ENCODE data around the gene DHX57.

DHX57 gene, protein sequence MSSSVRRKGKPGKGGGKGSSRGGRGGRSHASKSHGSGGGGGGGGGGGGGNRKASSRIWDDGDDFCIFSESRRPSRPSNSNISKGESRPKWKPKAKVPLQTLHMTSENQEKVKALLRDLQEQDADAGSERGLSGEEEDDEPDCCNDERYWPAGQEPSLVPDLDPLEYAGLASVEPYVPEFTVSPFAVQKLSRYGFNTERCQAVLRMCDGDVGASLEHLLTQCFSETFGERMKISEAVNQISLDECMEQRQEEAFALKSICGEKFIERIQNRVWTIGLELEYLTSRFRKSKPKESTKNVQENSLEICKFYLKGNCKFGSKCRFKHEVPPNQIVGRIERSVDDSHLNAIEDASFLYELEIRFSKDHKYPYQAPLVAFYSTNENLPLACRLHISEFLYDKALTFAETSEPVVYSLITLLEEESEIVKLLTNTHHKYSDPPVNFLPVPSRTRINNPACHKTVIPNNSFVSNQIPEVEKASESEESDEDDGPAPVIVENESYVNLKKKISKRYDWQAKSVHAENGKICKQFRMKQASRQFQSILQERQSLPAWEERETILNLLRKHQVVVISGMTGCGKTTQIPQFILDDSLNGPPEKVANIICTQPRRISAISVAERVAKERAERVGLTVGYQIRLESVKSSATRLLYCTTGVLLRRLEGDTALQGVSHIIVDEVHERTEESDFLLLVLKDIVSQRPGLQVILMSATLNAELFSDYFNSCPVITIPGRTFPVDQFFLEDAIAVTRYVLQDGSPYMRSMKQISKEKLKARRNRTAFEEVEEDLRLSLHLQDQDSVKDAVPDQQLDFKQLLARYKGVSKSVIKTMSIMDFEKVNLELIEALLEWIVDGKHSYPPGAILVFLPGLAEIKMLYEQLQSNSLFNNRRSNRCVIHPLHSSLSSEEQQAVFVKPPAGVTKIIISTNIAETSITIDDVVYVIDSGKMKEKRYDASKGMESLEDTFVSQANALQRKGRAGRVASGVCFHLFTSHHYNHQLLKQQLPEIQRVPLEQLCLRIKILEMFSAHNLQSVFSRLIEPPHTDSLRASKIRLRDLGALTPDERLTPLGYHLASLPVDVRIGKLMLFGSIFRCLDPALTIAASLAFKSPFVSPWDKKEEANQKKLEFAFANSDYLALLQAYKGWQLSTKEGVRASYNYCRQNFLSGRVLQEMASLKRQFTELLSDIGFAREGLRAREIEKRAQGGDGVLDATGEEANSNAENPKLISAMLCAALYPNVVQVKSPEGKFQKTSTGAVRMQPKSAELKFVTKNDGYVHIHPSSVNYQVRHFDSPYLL (N-terminal part only)

DNA sequence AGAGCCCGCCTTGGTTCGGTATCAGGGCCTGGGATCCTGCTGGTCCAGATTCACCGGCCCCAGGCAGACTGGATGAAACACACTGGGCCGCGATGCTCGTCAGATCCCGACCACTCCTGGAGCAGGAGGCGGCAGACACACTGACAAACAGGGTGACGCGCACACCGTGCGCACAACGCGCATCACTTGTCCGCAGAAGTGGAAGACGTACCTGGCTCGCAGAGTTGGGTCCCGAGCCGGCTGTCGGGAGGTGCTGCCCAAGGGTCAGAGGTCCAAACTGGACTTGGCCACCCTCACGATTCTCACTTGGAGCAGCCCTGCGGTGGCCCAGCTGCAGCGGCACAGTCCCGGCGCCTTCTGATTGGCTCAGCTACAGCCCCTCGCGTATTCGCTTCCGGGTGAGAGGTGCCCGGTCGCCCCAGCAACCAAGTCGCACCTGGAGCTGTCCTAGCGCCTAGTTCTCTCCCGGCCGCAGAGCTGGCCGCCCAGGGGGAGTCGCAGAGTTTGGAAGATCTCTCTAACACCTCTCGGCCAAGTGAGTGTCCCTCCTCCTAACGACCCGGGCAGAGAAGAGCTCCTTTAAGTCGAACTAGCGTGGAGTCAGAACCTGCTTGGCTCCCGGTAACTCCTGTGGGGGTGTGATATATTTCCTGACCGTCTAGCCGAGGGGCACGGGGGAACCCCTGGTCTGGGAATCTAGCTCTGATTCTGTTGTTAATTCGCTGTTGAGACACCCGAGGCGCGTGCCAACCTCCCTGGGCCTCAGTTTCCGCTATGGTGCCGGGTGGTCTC lies at the start of gene DHX57, which contains the start of gene MORN2:
DHX57 (minus strand) TSS at position 359 of the 792 bp plus-strand sequence. CDS start 7,529 bp downstream, outside the sequence.
MORN2 (plus strand) TSS at position 401 of the 792 bp plus-strand sequence.
- TF ChIP-seq, protein P1, sequence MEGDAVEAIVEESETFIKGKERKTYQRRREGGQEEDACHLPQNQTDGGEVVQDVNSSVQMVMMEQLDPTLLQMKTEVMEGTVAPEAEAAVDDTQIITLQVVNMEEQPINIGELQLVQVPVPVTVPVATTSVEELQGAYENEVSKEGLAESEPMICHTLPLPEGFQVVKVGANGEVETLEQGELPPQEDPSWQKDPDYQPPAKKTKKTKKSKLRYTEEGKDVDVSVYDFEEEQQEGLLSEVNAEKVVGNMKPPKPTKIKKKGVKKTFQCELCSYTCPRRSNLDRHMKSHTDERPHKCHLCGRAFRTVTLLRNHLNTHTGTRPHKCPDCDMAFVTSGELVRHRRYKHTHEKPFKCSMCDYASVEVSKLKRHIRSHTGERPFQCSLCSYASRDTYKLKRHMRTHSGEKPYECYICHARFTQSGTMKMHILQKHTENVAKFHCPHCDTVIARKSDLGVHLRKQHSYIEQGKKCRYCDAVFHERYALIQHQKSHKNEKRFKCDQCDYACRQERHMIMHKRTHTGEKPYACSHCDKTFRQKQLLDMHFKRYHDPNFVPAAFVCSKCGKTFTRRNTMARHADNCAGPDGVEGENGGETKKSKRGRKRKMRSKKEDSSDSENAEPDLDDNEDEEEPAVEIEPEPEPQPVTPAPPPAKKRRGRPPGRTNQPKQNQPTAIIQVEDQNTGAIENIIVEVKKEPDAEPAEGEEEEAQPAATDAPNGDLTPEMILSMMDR (IDR thresholded peaks at IDR 0.05; ENCODE audit: extremely low read depth, missing control alignments) = no peak
- DNase-seq (ENCODE audit: low spot score) = peak; percentile 88

DNA sequence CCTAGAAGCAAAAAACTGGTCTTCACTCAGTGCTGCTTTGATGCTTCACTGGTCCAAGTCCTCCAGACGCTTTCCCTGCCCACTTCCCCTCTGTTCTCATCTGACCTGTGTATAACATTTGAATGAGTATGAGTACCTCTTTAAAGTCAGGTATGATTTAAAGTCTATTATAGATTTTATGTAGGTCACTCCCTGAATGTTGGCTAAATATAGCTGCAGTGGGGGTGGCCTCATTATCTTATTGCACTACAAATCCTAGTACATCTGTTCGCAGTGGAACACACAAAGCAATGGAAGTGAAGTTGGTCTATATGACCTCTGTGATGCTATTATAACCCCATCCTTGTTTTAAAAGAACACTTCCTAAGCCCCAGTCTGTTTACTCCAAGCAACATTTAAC lies 47.2 kb upstream of the DHX57 start:
- DNase-seq (ENCODE audit: low spot score) = no peak
- TF ChIP-seq, protein P1 (IDR thresholded peaks at IDR 0.05; ENCODE audit: extremely low read depth, missing control alignments) = no peak

DNA sequence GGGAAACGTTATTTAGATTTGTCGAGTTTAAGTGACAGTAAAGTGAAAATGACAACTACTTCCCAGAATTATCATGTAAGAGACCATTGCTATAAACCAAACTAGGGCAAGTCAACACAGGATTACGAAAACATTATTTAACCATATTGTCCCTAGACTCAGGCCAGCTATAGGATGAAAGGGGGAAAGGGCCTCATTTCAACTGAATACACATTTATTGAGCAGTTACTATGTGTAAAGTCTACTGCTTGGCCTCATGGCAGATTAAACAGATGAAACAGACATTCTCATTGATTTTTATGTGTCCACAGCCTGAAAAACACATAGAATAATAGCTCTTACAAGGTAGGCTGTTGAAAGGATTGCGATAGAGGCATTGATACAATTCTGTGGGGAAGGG lies 46.7 kb upstream of the DHX57 start:
- DNase-seq (ENCODE audit: low spot score) = no peak
- TF ChIP-seq, protein P1 (IDR thresholded peaks at IDR 0.05; ENCODE audit: extremely low read depth, missing control alignments) = no peak

DNA sequence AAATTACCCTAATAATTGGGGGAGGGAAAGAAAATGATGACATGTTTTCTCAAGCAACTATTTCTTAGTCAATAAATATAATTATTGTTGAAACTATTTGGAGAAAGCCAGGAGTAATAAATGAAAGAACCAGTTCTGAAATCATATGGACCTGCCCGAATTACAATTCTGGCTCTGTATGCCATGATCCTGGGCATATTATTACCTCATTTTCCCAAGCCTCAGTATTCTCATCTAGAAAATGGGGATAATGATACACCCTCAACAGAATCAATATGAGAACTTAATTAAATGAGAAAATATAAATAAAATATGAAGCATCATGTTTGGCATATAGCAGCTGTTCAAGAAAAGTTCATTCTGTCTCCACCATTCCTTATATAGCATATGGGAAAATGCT lies 36.9 kb upstream of the DHX57 start:
- TF ChIP-seq, protein P1 (IDR thresholded peaks at IDR 0.05; ENCODE audit: extremely low read depth, missing control alignments) = no peak
- no peak for DNase-seq (ENCODE audit: low spot score)

DNA sequence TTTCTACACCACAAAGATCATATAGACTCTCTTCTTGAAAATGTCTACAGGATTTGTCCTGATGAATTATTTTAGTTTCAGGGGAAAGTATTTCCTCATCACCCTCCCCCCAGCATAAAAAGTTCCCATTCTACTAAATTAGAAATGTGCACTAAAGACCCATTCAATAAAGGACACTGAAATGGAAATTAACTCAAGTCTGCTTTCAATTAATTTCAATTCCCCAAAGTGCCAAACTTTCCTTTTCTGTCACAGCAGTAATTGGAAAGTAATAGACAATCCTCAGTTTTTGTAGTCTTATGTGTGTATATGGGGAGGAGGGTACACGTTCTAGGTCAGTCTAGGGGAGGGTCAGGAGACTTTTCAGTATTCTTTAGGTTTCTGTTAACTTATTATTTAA lies 35.5 kb upstream of the DHX57 start:
- no peak for DNase-seq (ENCODE audit: low spot score)
- TF ChIP-seq, protein P1 (IDR thresholded peaks at IDR 0.05; ENCODE audit: extremely low read depth, missing control alignments) = no peak

DNA sequence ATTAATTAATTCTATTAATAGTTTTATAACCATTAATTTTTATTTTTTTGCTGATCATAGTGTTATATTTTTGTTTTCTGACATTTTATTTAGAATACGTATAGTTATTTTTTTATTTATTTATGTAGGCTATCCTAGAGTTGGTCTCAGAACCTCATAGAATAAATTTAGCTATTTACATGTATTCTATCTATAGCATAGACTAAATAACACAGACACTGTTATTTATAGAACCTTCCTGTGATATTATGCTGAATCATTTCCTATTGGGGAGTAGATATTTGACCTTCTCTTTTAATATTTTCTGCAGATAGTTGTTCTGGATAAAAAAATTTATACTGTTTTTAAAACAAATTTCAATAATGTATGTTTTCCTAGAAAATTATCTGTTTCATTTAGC lies 34.1 kb upstream of the DHX57 start:
- TF ChIP-seq, protein P1 (IDR thresholded peaks at IDR 0.05; ENCODE audit: extremely low read depth, missing control alignments) = no peak
- no peak for DNase-seq (ENCODE audit: low spot score)

Measured in GM20000 (cell line).